Retina (tissue), 1 donor: ENCODE data around the gene IRF6.

Experiments
- DNase-seq: peaks from one replicate; pipeline ENCODE4 v3.0.0-alpha.2; 2016

IRF6 gene

DNA sequence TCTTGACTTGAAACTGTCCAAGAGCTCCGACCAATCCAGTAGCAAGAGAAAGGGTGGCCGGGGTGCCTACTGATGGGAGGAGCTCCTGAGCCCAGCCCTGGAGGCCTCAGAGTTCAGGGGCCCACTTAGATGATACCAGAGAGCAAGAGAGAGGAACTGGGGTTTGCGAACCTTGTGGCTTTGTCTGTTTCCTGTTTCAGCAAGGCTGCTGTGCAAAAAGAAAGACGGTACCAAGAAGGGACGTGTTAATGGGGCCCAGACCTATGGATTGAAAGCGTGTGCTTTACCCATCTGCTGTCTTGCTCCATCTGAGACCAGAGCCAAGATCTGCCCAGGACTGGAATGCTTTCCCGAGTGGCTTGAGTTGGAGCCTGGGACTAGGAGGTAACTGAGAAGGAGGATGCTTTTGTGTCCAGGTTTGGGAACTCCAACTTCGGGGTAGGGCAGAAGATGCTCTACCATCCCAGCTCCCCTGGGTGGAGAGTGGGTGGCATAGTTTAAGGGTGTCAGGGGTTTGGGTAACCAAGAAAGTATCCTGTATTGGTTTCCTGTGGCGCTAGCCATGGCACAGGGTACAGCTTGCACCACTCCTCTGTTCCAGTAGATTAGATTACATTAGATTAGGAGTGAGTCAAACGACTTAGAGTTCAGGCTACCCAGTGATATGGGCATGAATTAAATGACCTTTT is 49.9 kb downstream of the IRF6 start, which contains the start of gene TRAF3IP3:
TSS of gene TRAF3IP3 (plus strand) at position 128 of the 689 bp plus-strand sequence. CDS start 3,987 bp downstream, outside the sequence.
- no peak for DNase-seq

DNA sequence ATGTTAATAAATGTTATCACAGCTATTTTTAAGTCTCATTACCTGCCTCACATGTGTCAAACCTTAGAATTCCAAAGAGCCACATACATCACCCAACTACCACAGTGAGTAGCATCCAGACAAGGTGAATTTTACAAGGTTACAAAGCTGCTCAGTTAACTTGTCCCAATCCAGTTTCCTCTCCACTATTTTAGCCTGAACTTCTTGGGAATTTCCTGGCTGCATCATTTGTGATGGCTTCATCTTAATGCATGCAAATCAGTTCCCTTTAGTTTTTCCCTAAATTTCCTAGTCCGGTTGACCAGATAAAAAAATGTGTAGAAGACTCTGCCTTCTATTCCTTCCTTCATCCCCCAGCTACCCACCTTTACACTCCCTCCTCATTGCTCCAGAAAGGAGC is 50.7 kb downstream of the IRF6 start:
- no peak for DNase-seq

DNA sequence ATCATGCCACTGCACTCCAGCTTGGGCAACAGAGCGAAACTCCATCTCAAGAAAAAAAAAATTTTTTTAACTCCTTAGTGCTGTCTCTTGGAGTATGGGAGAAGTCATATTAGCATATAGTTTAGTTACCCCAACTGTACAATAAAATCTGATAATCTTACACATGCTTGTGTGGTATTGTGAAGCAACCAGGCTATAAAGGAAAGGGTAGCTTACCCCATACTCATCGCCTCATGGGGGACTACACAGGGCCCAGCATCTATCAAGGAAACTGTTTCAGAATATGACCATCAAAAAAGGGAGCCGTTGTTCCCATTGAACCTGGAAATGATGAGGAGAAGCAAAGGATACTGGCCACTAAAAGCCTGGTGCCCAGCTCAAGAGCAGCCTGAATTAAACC is 53.1 kb downstream of the IRF6 start:
- no peak for DNase-seq

DNA sequence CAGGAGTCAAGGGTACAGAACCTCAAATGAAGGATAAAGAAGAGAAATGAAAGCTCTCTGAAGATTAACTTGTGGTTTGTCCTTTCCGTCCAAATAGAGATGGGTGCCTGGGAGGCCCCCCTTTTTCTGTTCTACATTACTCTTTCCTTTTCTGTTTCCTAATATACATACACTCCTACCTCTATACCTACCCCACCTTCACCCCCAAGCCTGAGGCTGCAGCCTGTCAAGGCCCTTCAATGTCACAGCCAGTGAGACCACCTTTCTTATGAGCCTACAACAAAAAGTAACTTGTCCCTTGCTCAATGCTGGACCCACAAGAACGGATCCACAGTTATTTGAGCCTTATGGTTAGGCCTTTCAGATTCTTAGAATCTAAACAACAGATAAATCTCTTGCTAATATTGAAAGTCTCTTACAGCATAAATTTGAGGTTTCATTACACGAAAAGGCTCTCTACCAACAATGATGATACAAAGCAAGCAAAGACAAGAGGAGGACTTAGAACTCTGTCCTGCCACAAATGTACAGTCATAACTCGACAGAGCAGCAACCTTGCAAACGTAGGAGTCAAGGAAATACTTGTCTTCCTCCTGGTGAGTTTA is 54.2 kb downstream of the IRF6 start:
- DNase-seq = no peak

DNA sequence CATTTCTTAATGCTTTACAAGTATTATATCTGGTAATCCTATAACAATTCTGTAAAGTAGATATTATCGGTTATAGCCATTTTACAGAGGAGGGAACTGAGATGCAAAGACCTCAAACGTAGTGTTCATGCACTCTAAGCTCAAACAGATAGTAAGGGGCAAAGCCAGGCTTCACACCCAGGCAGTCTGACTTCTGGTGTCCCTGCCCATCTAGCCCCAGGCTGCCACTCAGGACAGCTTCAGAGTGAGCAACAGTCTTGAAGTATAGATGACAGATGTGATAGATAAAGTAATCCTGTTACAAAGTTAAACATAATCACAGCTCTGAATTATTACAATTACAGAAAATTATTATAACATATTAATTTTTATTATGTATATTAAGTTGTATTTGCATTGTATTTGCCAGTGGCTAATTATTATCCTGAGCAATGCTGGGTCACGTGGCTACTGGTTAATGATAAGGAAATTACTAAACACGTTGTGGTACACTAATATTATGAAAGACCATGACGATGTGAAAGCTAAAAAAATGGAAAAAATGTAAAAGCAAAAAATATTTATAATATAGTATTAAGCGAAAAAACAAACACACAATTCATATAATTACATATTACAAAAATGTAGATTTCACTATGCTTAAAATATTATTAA is 56.1 kb downstream of the IRF6 start:
- DNase-seq = no peak

DNA sequence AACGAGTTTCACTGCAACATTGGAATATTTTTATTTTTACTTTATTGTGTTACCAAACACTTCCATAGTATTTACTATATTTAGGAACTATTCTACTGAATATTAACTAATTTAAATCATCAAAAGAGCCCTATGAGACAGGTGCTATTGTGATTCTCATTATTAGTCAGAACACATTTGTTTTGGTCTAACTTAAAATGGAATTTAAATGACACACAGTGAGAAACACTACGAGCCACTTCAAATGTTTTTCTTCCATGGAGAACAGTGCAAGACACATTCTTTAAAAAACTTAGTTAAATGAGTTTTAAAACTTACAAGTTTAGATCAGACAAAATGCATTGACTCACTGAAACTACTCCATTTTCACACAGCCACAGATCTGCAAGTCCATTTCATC is 56.7 kb downstream of the IRF6 start:
- DNase-seq = no peak

DNA sequence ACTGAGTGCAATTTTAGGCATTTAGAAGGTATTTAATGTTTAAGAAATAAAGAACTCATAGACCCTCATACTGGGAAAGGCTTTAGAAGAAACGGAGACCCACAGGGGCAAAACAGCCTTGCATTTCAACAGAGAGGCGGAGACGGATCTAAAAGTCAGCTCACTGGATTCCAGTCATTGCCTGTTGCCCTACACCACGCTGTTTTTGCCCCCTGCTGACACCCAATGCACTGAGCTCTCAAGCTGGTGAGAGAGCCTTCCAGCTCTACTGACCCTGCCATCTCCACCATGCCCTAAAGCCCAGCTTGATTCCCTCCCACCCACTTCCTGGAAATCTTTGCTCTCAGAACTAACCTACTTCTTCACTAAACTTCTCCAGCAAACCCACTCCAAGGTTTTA is 57.3 kb downstream of the IRF6 start:
- DNase-seq = no peak

DNA sequence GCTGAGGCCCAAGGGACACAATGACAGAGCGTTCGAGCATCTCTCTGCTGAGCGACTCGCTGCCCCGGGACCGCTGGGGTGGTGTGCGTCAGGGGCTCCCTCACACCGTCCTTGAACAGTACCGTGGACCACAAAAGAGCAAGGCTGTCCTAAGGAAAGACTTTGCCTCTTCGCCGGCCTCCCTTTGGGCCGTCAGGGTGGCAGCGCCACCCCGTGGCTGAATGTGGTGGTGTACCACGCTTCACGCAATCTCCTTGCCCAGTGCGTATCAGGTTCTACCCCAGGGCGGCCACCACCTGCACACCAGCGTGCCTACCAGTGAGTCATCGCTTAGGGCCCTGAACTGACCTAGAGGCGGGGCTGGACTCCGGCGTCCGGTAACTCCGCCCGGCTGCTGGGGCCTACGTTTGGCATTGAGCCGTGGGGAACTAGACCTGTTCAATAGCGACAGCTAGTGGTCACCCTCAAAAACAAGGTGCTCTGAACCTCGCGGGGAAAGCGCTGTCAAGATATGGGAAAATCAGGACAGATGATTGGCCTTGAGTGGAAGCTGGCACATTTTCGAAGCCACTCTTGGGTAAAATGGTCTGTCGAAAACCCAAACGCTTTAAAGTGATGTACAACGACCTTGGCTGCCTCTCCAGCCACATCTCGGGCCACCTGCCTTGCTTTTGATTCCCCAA is 58.2 kb downstream of the IRF6 start:
- peak; percentile 85 for DNase-seq

DNA sequence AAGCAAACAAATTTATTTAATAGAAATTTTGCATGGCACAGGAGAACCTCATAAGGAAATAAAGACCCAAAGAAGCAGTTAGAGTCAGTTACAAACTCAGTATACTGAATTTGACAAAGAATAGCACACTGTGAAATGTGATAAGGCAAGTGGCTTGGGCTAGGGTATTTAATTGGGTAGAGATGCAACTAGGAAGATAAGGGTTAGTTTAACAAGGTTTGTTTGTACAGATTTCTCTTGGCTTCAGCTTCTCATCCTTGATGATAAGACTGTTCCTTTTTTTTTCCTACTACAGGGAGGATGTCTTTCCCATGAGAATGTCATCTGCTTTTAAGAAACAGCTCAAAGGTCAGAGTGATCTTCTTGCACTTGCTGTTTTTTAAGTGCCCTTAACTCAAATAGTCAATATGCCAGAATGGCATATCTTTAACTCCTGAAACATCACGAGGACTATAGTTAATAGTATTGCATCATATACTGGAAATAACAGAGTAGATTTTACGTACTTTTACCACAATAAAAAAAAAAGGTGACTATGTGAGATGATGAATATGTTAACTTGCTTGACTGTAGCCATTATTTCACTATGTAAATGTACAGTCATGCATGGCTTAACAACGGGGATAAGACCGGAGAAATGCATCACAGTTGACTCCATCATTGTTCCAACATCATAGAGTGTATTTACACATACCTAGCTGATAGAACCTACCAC is 59.3 kb downstream of the IRF6 start:
- no peak for DNase-seq

DNA sequence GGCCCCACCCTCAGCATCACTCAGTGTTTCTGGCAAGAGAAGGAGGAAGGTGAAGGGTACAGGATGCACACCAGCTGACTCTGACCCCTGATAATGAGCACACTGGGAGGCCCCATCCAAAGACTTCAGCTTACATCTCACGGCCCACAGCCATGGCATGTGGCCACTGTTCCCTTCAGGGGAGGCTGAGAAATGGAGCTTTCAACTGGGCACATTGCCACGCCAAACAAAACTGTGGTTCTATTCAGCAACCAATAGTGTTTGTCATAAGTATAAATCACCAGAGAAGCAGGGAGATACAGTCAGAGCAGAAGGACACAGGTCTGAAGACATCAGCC is 62.8 kb downstream of the IRF6 start:
- no peak for DNase-seq

DNA sequence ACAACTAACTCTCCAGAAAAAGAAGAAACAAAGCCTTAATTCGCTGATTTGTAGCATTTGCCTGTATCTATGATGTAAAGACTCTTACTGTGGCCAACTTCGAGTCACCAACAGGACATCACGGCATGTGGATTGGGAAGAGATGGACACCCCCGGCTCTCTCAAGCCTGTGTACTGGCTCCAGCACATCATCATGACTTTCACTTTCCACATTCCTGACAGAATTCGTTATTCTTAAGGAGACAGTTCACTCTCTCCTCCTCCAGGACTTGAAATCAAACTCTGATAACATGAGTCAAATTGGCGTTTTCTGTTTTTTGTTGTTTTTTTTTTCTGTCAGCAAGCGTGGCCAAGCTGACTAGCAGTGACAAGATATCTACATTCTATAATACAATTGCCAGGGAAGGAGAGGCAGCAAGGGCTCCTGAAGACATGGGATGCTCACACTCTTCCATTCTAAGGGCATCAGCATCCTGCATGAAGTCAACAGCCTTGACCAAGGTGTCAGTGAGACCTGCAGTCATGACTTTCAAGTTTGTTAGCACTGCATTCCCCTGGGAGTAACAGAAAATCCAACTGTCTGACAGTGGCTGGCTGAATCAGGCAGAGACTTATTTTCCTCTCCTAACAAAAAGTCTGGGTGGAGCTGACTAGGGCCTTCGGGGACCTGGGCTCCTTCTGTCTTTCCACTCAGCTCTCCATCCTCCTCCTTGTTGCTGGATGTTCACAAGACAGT is 63.4 kb downstream of the IRF6 start:
- no peak for DNase-seq

DNA sequence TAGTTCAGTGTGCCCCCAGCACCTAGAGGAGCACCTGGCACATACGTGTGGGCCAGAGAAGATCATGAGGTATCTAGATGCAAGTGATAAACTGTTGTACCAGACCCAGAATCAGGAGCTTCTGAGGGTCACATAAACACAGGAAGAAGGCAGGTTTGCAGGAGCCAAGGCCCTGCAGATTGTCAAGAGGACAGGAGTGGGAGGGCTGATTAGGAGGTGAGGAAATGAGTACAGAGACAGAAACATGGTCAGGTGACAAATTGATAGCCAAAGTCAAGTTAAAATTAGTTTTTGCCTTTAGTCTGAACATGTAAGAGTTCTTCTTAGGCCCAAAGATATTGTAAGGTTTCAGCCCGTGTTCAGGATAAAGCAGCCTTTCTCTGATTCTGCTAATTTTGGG is 64.1 kb downstream of the IRF6 start:
- DNase-seq = no peak

DNA sequence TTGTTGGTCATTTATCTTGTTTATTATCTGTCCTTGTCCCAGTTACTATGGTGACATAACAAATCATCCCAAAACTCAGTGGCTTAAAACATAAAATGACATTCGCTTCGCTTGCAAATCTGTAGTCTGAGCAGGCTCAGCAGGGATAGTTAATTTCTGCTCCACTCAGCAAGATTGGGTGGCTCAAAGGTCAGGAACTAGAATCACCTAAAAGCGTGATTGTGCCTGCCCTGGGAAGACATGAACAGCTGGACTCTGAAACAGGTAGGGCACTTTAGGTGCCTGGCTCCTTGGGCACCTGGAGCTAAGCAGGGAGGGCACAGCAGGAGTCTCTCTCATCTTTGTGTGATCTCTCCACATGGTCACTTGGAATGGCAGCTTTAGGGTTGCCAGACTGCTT is 64.7 kb downstream of the IRF6 start:
- no peak for DNase-seq

DNA sequence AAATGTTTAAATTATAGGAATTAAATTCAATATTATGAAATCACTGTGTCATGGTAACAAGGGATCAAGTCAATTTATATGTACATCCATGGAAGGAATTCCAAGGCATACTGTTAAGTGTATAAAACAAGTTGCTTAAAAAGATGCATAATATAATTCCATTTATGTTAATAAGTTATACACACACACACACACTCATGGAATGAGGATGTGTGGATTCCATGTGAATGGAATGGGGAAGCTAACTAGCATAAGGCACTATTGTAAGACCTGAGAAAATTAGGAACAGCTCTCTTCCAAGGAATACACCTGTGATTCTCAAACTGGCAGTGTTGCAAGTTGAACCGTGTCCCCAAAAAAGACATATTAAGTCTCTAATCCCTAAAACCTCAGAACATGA is 67.7 kb downstream of the IRF6 start:
- DNase-seq = no peak

DNA sequence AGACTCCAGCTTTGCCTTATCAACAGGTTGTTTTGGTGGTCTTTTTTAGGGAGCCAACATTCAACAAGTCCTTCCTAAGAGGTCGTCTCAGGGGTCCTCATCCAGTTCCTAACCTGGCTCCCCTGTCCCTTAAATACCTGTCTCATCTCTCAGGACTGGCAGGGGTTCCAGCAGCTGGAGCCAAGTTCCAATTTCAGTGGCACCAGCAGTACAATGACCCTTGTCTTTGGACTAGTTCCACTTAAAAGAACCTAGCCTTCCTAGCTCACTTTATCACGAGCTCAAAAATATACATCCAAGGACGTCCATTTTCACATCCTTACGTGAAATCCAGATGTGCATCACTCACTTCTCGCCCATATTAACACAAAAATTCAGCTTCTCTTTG is 68.8 kb downstream of the IRF6 start:
- no peak for DNase-seq

DNA sequence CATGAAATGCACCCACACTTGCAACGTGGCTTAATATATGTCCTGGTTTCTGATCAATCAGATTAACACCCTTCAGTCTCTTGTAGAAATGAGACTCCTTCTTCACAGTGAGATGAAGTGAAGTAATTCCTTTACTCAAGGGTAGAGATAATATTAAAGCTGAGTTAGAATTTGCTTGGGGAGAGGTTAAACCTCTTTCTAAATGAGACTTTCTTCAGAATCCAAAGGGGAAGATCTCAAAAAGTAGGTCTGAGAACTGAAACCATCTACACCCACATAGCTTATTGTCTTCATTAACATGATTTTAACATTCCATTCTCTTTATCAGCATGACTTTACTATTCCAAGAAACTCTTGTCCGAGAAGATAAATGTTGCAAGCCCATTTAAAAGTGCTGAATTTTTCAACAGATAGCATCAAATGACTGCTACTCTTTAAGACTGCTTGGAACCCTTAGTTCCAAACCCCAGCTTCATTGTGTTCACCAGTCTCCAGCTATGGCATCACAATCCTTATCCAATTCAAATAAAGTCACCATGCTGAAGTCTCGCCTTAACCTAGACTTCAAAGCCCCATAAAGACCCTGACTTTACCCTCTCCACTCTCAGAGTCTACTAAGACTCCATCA is 69.3 kb downstream of the IRF6 start:
- no peak for DNase-seq
